ENCODE results near the gene LENG9. TPM values are rescaled to one million over a fixed set of nuclear protein-coding genes. Genes with fewer than 3 reads are reported as not detected.

LENG9 gene
- total RNA-seq, 4 donors from 2014 or later, result 5.4 to 9.3 (median 8.1) TPM

- H3K4me3 ChIP-seq, result no peak overlapping the region
- no peaks in the 10 kb centered on the region for H3K9me3 ChIP-seq
- no peaks in the 10 kb centered on the region for H3K36me3 ChIP-seq
- peaks cover 0 to 84% (median 32%) of the 10 kb centered on the region in 4 donors for H3K27me3 ChIP-seq
- intact Hi-C loops (cut with DNase I), result no loop called here
- 58% methylated on average over 8 of the region's 8 CpGs for WGBS
- peaks cover 18 to 24% (median 21%) of the 10 kb centered on the region in 4 donors for H3K4me1 ChIP-seq
- TF ChIP-seq POLR2A (IDR thresholded peaks at IDR 0.05; ENCODE audit: low read depth), result no peak
- TF ChIP-seq POLR2AphosphoS5 (IDR thresholded peaks at IDR 0.05), result no peak
- TF ChIP-seq EP300 (IDR thresholded peaks at IDR 0.05), result no peak
- TF ChIP-seq CTCF (IDR thresholded peaks at IDR 0.05), result no peak
- no peak overlapping the region for H3K27ac ChIP-seq (replicated peaks in 1 of 4)
- DNase-seq (ENCODE audit: extremely low spot score), result no peak
Measured at GRCh38 chr19:54429176-54429495, 34.4 kb downstream of the LENG9 start.

GRCh38 chr19:54428323-54429175, 35.0 kb downstream of the LENG9 start:
- TF ChIP-seq POLR2AphosphoS5 (IDR thresholded peaks at IDR 0.05), result no peak
- no peak for TF ChIP-seq EP300 (IDR thresholded peaks at IDR 0.05)
- TF ChIP-seq POLR2A (IDR thresholded peaks at IDR 0.05; ENCODE audit: low read depth), result no peak
- no peak for TF ChIP-seq CTCF (IDR thresholded peaks at IDR 0.05)
- DNase-seq (ENCODE audit: extremely low spot score), result no peak
- no peaks in the 10 kb centered on the region for H3K36me3 ChIP-seq
- H3K4me1 ChIP-seq, result peaks cover 18 to 21% (median 20%) of the 10 kb centered on the region in 4 donors
- H3K4me3 ChIP-seq, result no peak overlapping the region
- H3K27me3 ChIP-seq, result peaks cover 0 to 90% (median 32%) of the 10 kb centered on the region in 4 donors
- intact Hi-C loops (cut with DNase I), result no loop called here
- WGBS, result 67% methylated on average over 8 of the region's 11 CpGs
- no peak overlapping the region for H3K27ac ChIP-seq (replicated peaks in 1 of 4)
- no peaks in the 10 kb centered on the region for H3K9me3 ChIP-seq

- TF ChIP-seq EP300 (IDR thresholded peaks at IDR 0.05), result no peak
- TF ChIP-seq CTCF (IDR thresholded peaks at IDR 0.05), result no peak
- no peak for TF ChIP-seq POLR2A (IDR thresholded peaks at IDR 0.05; ENCODE audit: low read depth)
- no peak for TF ChIP-seq POLR2AphosphoS5 (IDR thresholded peaks at IDR 0.05)
- intact Hi-C loops (cut with DNase I), result no loop called here
- H3K27ac ChIP-seq (replicated peaks in 1 of 4), result no peak overlapping the region
- H3K4me3 ChIP-seq, result no peak overlapping the region
- no peaks in the 10 kb centered on the region for H3K36me3 ChIP-seq
- DNase-seq (ENCODE audit: extremely low spot score), result no peak
- H3K27me3 ChIP-seq, result peaks cover 0 to 90% (median 31%) of the 10 kb centered on the region in 4 donors
- no peaks in the 10 kb centered on the region for H3K9me3 ChIP-seq
- WGBS, result 89% methylated on average over 11 of the region's 11 CpGs
- peaks cover 18 to 21% (median 20%) of the 10 kb centered on the region in 4 donors for H3K4me1 ChIP-seq
Measured at GRCh38 chr19:54427586-54427985, 36.0 kb downstream of the LENG9 start.

- Histone ChIP-seq H3K9me3 (no peaks in the 10 kb centered on the region), H3K27ac (replicated peaks in 1 of 4) (no peak overlapping the region), H3K27me3 (peaks cover 0 to 91% (median 29%) of the 10 kb centered on the region in 4 donors), H3K4me3 (no peak overlapping the region), H3K36me3 (no peaks in the 10 kb centered on the region), H3K4me1 (peaks cover 13 to 18% (median 17%) of the 10 kb centered on the region in 4 donors)
- no peak for DNase-seq (ENCODE audit: extremely low spot score)
- WGBS, result 88% methylated on average over 9 of the region's 17 CpGs
- intact Hi-C loops (cut with DNase I), result no loop called here
- TF ChIP-seq CTCF (IDR thresholded peaks at IDR 0.05), result no peak
- TF ChIP-seq POLR2AphosphoS5 (IDR thresholded peaks at IDR 0.05), result no peak
- TF ChIP-seq EP300 (IDR thresholded peaks at IDR 0.05), result no peak
- TF ChIP-seq POLR2A (IDR thresholded peaks at IDR 0.05; ENCODE audit: low read depth), result no peak
Measured at GRCh38 chr19:54426291-54426931, 37.2 kb downstream of the LENG9 start.

All from esophagus muscularis mucosa (tissue), 4 donors.